Thyroid gland (tissue), 4 donors: ENCODE data around the gene MTRF1L.

Experiments
- POLR2A ChIP-seq, 2 donors: fragments of 450-650 bp; IDR thresholded peaks; one replicate each; pipeline ENCODE4 v1.6.1; 2017; ENCODE audit warnings: antibody characterized with exemption in 2 of 2, mild to moderate bottlenecking in 2 of 2, moderate library complexity in 1 of 2
- TF ChIP-seq, protein P1 (sequence below), 6 experiments: fragments of 200-600 bp in 3 of 6; fragments of 450-650 bp in 3 of 6; sonication (generic) in 3 of 6; IDR thresholded peaks; one replicate each; pipeline ENCODE4 v1.5.1; 2016 to 2019; ENCODE audit warnings: antibody characterized with exemption in 6 of 6, mild to moderate bottlenecking in 2 of 6, inconsistent platforms in 1 of 6, moderate library complexity in 1 of 6

DNA sequence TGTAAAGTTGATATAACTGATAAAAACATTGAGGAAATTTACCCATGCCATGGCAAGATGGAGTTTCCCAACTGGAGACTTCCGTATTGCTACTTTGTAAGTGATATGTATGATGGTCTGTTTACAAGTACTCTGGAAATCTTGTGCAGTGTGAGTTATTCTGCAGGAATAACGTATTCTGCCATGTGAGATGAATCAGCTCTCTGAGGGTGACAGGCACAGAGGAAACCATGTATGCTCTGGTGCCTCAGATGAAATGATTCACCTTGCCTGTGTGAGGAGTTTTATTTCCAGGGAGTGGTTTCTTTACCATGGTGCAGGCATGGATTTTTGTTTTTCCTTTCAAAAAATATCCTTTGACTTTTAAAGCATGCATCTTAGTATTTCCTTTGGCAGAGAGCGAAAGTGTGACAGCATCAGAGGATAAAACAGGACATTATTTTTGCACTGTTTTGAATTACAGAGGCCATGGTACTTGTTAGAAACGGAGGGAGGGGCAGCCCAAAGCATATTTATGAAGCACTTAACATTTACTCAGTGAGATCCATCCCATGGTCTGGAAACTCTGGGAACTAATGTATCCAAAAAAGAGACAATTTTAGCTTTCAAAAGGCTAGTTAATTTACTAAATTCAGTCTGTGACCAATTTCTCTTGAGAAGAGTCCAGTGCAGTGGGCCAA, 36.0 kb upstream of the MTRF1L start:
- TF ChIP-seq, protein P1, sequence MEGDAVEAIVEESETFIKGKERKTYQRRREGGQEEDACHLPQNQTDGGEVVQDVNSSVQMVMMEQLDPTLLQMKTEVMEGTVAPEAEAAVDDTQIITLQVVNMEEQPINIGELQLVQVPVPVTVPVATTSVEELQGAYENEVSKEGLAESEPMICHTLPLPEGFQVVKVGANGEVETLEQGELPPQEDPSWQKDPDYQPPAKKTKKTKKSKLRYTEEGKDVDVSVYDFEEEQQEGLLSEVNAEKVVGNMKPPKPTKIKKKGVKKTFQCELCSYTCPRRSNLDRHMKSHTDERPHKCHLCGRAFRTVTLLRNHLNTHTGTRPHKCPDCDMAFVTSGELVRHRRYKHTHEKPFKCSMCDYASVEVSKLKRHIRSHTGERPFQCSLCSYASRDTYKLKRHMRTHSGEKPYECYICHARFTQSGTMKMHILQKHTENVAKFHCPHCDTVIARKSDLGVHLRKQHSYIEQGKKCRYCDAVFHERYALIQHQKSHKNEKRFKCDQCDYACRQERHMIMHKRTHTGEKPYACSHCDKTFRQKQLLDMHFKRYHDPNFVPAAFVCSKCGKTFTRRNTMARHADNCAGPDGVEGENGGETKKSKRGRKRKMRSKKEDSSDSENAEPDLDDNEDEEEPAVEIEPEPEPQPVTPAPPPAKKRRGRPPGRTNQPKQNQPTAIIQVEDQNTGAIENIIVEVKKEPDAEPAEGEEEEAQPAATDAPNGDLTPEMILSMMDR (IDR thresholded peaks at IDR 0.05) = no peak
- no peak for TF ChIP-seq POLR2A (IDR thresholded peaks at IDR 0.05)
